GM12873 (cell line): ENCODE results near the gene ASTN2.

Experiments used
- CTCF ChIP-seq: IDR thresholded peaks from 2 replicates; pipeline ENCODE4 v1.5.1; 2012; ENCODE audit warnings: low read depth, mild to moderate bottlenecking, moderate library complexity, low read length, control low read depth; ENCODE audit not compliant: insufficient read depth; ENCODE audit errors: missing control alignments

The ASTN2 gene

DNA sequence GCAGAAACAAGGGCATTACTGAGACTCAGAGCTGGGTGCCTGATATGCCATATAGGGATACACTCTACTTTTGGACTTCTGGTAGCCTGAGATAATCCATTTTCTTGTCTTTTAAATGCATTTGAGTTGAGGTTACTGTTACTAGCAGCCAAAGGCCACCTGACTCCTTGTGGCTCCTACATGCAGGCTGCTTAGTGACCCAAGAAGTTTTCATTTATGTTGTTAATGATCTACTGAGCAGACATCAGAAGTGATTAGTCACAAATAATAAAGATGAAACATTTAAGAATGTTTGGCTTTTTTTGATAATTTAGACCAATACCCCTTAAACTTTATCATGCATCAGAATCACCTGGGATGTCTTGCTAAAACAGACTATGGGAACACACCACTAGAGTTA is 899.3 kb downstream of the ASTN2 start:
- no peak for TF ChIP-seq CTCF

- no peak for TF ChIP-seq CTCF
Observed at GRCh38 chr9:116506685-116507084, 908.2 kb downstream of the ASTN2 start.

DNA sequence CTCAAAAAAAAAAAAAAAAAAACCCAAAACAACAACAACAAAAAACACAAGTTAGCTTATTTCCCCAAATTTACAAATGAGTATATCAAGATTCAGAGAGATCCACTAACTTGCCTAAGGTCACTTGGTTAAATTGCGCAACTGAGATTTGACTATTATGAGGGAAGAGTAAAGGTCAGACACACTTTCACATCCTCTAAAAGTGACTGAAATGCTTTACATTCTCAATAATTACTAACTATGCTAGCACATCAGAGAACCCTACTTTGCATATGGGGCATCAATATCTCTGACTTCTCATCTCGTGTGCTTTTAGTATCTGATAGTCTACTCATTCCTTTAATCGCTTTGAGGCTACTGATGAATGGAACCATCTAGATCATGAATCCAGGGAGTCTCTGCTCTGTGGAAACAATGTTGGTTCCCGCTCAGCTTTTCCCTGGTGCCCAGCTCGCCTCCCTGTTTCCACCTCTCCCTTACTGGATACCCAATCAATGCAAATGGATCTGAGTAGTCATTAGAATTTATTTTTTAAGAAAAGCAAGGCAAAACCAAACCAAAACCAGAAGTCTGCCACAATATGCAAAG is 909.9 kb downstream of the ASTN2 start:
- no peak for TF ChIP-seq CTCF

- TF ChIP-seq CTCF = no peak
Observed at GRCh38 chr9:116504081-116504480, 910.8 kb downstream of the ASTN2 start.

DNA sequence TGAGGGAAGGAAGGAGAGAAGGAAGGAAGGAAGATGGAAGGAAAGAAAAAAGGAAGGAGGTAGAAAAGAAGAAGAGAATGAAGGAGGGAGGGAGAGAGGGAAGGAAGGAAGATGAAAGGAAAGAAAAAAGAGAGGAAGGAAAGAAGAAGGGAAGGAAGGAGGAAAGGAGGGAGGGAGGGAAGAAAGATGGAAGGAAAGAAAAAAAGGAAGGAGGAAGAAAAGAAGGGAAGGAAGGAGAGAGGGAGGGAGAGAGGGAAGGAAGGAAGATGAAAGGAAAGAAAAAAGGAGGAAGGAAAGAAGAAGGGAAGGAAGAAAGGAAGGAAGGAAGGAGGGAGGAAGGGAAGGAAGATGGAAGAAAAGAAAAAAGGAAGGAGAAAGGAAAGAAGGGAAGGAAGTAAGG is 912.1 kb downstream of the ASTN2 start:
- TF ChIP-seq CTCF = no peak

DNA sequence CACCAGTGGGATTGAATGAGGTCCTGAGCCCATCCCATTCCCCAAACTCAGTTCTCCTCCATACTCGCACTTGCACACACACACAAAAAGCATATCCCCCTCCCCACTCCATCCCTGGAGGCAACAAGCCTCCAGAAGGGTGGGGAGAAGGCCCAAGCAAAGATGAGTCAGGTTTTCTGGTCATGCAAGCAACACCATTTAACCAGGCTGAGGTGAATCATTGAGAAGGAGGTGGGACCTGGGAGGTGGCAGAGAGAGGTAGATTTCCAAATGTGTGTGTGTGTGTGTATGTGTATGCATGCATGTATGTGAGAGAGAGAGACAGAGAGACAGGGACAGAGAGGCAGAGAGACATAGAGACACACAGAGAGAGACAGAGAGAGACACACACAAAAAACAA is 913.0 kb downstream of the ASTN2 start:
- no peak for TF ChIP-seq CTCF

DNA sequence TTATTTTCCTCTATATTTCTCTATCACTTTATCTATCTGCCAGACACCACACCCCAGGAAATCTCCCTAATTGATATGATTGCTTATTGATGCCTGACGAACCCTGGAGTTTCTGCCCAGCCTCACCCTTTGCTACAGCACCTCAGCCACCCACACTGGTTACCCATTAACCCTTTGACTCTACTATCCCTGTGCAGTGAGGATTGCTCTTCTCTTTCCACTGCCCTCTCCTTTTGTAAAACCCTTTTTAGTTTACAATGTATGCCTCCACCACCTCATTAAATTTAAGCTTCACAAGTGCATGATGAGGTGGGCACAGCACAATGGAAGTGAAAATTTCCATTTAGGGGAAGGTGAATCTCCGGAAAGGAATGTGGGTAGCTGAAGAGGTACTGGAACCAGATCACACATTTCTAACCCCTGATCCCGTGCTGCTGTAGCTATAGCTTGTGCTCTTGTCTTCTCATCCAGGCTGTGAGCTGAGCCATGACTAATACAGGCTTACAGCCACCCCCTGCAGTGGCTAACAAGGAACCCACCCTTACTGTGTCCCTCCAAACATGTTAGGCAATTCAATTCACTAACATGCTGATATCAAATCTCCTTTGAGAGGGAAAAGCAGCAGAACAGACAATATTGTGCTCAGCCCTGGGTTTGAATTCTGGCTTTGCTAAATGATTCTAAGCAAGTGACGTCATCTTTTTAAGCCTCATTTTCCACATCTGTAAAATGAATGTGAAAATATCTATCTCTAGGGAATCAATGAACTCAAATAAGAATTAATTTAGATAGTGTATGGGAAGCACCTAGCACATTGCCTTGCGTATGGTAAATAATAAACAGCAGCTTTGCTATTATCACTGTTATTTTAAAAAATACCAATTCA is 914.6 kb downstream of the ASTN2 start:
- TF ChIP-seq CTCF = no peak
